GM12873 (cell line): Measurements from ENCODE around the gene KLHL36.

Experiments used
- CTCF ChIP-seq: IDR thresholded peaks from 2 replicates; pipeline ENCODE4 v1.5.1; 2012; ENCODE audit warnings: low read depth, mild to moderate bottlenecking, moderate library complexity, low read length, control low read depth; ENCODE audit not compliant: insufficient read depth; ENCODE audit errors: missing control alignments

Gene KLHL36

GRCh38 chr16:84684592-84684965 is 36.3 kb downstream of the KLHL36 start:
- TF ChIP-seq CTCF: no peak

GRCh38 chr16:84685210-84685609 is 36.9 kb downstream of the KLHL36 start:
- TF ChIP-seq CTCF: no peak

GRCh38 chr16:84686707-84687298 is 38.5 kb downstream of the KLHL36 start:
- no peak for TF ChIP-seq CTCF

GRCh38 chr16:84687715-84688114 is 39.4 kb downstream of the KLHL36 start:
- no peak for TF ChIP-seq CTCF

GRCh38 chr16:84689111-84689510 is 40.8 kb downstream of the KLHL36 start:
- no peak for TF ChIP-seq CTCF

GRCh38 chr16:84690088-84690819 is 41.9 kb downstream of the KLHL36 start:
- TF ChIP-seq CTCF: no peak

GRCh38 chr16:84692451-84693214 is 44.3 kb downstream of the KLHL36 start:
- TF ChIP-seq CTCF: no peak
